ENCODE measurements around the gene CARD10. TPM values are rescaled to one million over a fixed set of nuclear protein-coding genes. Genes with fewer than 3 reads are reported as not detected.

CARD10 gene
- total RNA-seq, 1 donor from 2014 or later, result 13.5 TPM

- peaks cover 4% of the 10 kb centered on the region for H3K36me3 Mint-ChIP-seq (ENCODE audit: low read depth)
- TF ChIP-seq CTCF (IDR thresholded peaks at IDR 0.05), result no peak
- peak overlapping the region; percentile 71 for H3K4me3 Mint-ChIP-seq (ENCODE audit: unreplicated experiment)
- no peak for DNase-seq (ENCODE audit: low spot score)
- peak overlapping the region; percentile 92 for H3K27ac Mint-ChIP-seq (ENCODE audit: unreplicated experiment)
- H3K9me3 Mint-ChIP-seq (ENCODE audit: low read depth), result no peaks in the 10 kb centered on the region
- peaks cover 64% of the 10 kb centered on the region for H3K4me1 Mint-ChIP-seq (ENCODE audit: low read depth)
- H3K27me3 Mint-ChIP-seq (ENCODE audit: low read depth), result no peaks in the 10 kb centered on the region
Observed at GRCh38 chr22:37559521-37559900, 40.3 kb upstream of the CARD10 start.

GRCh38 chr22:37558815-37559214, 39.6 kb upstream of the CARD10 start:
- DNase-seq (ENCODE audit: low spot score), result no peak
- H3K36me3 Mint-ChIP-seq (ENCODE audit: low read depth), result peaks cover 4% of the 10 kb centered on the region
- no peak overlapping the region for H3K4me3 Mint-ChIP-seq (ENCODE audit: unreplicated experiment)
- H3K4me1 Mint-ChIP-seq (ENCODE audit: low read depth), result peaks cover 59% of the 10 kb centered on the region
- H3K27ac Mint-ChIP-seq (ENCODE audit: unreplicated experiment), result no peak overlapping the region
- no peaks in the 10 kb centered on the region for H3K9me3 Mint-ChIP-seq (ENCODE audit: low read depth)
- no peak for TF ChIP-seq CTCF (IDR thresholded peaks at IDR 0.05)
- no peaks in the 10 kb centered on the region for H3K27me3 Mint-ChIP-seq (ENCODE audit: low read depth)

GRCh38 chr22:37557321-37558001, 38.2 kb upstream of the CARD10 start:
- Mint-ChIP-seq H3K27ac (ENCODE audit: unreplicated experiment) (no peak overlapping the region), H3K4me3 (ENCODE audit: unreplicated experiment) (no peak overlapping the region), H3K36me3 (ENCODE audit: low read depth) (peaks cover 2% of the 10 kb centered on the region), H3K27me3 (ENCODE audit: low read depth) (no peaks in the 10 kb centered on the region), H3K4me1 (ENCODE audit: low read depth) (peaks cover 54% of the 10 kb centered on the region), H3K9me3 (ENCODE audit: low read depth) (no peaks in the 10 kb centered on the region)
- TF ChIP-seq CTCF (IDR thresholded peaks at IDR 0.05), result no peak
- no peak for DNase-seq (ENCODE audit: low spot score)

GRCh38 chr22:37556710-37557109, 37.5 kb upstream of the CARD10 start:
- no peak for TF ChIP-seq CTCF (IDR thresholded peaks at IDR 0.05)
- H3K4me3 Mint-ChIP-seq (ENCODE audit: unreplicated experiment), result no peak overlapping the region
- no peaks in the 10 kb centered on the region for H3K36me3 Mint-ChIP-seq (ENCODE audit: low read depth)
- no peaks in the 10 kb centered on the region for H3K9me3 Mint-ChIP-seq (ENCODE audit: low read depth)
- H3K4me1 Mint-ChIP-seq (ENCODE audit: low read depth), result peaks cover 54% of the 10 kb centered on the region
- DNase-seq (ENCODE audit: low spot score), result no peak
- H3K27me3 Mint-ChIP-seq (ENCODE audit: low read depth), result no peaks in the 10 kb centered on the region
- no peak overlapping the region for H3K27ac Mint-ChIP-seq (ENCODE audit: unreplicated experiment)

GRCh38 chr22:37555029-37555428, 35.8 kb upstream of the CARD10 start:
- Mint-ChIP-seq H3K36me3 (ENCODE audit: low read depth) (no peaks in the 10 kb centered on the region), H3K4me1 (ENCODE audit: low read depth) (peaks cover 70% of the 10 kb centered on the region), H3K27me3 (ENCODE audit: low read depth) (no peaks in the 10 kb centered on the region), H3K4me3 (ENCODE audit: unreplicated experiment) (no peak overlapping the region), H3K27ac (ENCODE audit: unreplicated experiment) (no peak overlapping the region), H3K9me3 (ENCODE audit: low read depth) (no peaks in the 10 kb centered on the region)
- no peak for DNase-seq (ENCODE audit: low spot score)
- no peak for TF ChIP-seq CTCF (IDR thresholded peaks at IDR 0.05)
